Neural progenitor cell (in vitro differentiated cells): ENCODE measurements around the gene PMF1.

Experiments
- EZH2 ChIP-seq: fragments of 200-600 bp; sonication (generic); IDR thresholded peaks from 2 replicates; pipeline ENCODE4 v1.6.1; 2017; ENCODE audit warnings: antibody characterized with exemption, mild to moderate bottlenecking, moderate library complexity
- EZH2phosphoT487 ChIP-seq: fragments of 200-600 bp; sonication (generic); IDR thresholded peaks from 2 replicates; pipeline ENCODE4 v1.6.1; 2017; ENCODE audit warnings: antibody characterized with exemption
- TF ChIP-seq, protein P1 (sequence below): fragments of 200-600 bp; sonication (generic); IDR thresholded peaks from 2 replicates; pipeline ENCODE4 v1.5.1; 2017; ENCODE audit warnings: antibody characterized with exemption, mild to moderate bottlenecking

DNA sequence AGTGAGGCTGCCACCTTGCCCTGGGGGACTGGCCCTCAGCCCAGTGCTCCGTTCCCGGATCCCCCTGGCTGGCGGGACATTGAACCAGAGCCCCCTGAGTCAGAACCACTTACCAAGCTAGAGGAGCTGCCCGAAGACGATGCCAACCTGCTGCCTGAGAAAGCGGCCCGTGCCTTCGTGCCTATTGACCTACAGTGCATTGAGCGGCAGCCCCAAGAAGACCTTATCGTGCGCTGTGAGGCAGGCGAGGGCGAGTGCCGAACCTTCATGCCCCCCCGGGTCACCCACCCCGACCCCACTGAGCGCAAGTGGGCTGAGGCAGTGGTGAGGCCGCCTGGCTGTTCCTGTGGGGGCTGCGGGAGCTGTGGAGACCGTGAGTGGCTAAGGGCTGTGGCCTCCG, 72.6 kb downstream of the PMF1 start:
- TF ChIP-seq, protein P1, sequence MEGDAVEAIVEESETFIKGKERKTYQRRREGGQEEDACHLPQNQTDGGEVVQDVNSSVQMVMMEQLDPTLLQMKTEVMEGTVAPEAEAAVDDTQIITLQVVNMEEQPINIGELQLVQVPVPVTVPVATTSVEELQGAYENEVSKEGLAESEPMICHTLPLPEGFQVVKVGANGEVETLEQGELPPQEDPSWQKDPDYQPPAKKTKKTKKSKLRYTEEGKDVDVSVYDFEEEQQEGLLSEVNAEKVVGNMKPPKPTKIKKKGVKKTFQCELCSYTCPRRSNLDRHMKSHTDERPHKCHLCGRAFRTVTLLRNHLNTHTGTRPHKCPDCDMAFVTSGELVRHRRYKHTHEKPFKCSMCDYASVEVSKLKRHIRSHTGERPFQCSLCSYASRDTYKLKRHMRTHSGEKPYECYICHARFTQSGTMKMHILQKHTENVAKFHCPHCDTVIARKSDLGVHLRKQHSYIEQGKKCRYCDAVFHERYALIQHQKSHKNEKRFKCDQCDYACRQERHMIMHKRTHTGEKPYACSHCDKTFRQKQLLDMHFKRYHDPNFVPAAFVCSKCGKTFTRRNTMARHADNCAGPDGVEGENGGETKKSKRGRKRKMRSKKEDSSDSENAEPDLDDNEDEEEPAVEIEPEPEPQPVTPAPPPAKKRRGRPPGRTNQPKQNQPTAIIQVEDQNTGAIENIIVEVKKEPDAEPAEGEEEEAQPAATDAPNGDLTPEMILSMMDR: no peak
- no peak for TF ChIP-seq EZH2
- TF ChIP-seq EZH2phosphoT487: no peak
